Stimulated activated CD4-positive, alpha-beta T cell treated with anti-CD3 and anti-CD28 coated beads, TNF-alpha, amount 100 ng/mL, for 1 hour (primary cell): ENCODE data around the gene HOXB9.

Experiments
- DNase-seq, 3 donors: peaks; one replicate each; pipeline ENCODE4 v3.0.0-alpha.2; 2020; ENCODE audit warnings: low read depth in 3 of 3, low spot score in 1 of 3

HOXB9 gene

DNA sequence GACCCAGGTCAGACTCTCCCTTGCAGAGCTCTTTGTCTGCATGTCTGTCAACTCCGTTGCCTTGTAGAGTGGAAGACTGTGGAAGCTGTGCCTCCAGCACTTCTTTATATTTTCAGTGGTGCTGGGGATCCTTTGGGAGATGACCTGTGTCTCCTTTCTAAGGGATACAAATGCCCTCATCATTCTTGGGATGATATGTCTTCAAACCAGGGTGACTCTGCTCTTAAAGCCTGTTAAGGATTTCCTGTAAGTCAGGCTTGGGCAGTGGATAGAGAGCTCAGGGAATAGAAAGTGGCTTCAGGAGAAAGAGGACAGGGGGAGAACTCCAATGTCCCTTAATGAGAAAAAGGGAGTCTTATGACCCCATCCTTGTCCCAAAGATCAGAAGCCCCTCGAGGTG, 37.6 kb downstream of the HOXB9 start:
- no peak for DNase-seq

DNA sequence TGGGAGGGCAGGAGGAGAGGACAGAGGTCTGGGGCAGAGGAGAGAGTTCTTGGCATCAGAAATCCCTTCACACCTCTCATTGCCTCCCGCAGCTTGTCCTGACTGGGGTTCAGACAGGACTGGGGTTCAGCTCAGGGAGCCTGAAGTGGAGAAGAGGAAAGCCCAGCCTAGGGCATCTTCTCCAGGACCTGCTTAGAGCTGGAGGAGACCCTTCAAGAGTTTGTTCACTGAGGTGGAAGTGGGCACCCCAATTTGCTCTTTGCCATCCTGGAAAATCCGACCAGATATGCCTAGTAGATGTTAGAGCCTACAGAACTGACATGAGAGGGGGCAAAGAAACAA, 38.1 kb downstream of the HOXB9 start:
- DNase-seq, result no peak

DNA sequence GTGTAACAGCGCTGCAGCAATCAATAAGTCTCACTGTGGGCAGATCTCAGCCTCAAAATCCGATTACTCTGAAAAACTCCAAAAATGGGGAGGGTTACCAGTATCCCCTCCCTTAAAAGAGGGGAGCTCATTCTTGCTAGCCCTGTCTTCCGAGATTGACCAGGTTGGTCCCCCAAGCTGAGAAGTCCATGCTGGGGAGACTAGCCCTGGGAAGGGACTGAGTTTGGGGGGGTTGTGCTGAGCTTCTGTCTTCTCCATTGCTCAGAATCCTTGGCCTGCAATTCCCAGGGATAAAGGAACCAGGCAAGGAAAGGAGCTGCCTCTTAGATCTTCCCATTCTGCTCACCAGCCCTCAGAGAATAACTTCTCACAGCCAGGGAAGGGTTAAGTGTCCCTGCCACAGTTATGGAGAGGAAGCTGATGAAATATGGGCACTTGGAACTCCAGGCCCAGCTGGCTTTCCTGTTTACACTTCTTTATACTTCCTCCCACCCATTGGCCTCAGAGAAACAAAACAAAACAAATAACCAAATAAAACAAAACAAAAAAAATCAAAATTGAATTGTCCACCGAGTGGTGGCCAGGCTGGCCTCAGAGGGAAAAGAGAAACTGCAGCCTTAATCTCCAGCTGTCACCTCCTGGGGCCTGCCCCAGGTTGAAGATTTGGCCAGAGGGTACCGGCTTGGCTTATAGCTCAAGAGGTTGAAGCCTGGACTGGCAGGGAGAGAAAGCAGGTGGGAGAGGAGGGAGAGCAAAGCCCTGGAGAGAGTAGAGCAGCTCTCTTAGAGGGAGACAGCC, 38.7 kb downstream of the HOXB9 start:
- no peak for DNase-seq

DNA sequence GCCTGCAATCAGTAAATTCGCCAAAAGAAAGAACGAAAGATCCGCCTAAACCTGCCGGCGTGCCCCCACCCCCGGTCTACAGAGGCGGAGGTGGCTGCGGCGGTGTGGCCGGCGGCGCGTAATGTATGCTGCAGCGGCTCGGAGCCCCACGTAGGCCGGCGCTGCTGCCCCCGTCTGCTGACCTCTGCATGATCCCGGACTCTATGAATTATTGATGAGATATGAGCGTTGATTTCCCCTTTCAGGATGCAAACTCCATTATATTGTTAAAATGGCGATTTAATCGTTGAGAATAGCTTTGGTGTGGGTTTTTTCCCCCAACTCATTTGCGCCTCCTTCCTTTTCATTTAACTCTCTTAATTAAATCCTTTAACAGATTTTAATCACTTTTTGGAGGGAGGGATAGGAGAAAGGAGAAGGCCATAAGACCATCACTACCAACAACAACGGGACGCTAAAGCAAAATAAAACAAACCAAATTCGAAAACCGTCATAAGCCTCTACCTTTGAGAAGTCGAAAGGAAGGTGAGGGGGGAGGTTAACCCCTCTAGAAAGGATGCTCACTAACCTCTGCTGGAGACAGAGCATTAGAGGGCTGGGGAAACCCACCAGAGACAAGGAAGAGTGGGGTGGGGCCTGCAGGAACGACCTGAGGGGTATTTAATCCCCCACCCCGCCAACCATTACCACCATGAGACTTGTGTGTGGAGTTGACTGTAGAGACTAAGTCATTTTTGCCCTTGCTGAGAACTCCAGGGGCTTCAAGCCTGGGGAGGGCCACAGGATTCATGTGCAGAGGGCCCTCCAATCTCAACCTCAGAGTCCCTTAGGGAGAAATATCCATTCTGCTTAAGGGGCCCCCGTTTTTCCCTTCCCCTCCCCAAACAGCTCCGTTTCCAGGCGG, 39.6 kb downstream of the HOXB9 start:
- DNase-seq, result no peak

DNA sequence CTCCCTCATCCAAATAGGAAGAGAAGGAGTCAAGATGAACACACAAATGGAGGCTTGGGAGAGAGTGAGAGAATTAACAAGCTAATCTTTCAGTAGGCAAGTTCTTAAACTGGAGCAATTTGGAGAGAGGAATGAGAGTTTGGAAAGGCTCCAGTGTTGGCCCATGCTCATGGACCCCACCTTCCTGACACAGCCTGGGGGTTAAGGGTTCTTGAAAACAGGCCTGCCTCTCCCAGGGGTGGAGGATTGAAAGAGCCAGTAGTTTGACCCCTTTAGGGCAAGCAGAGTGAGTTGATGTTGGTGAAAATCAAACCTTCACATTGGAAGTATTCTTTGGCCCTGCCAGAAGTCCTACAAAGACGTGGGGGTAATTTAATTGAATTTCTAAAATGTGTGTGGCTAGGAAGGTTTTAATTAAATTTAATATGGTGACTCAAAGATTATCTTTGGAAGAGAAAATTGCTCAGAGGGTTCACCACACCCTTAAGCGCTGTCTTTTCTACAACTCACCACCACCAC, 41.9 kb downstream of the HOXB9 start:
- DNase-seq, result no peak

DNA sequence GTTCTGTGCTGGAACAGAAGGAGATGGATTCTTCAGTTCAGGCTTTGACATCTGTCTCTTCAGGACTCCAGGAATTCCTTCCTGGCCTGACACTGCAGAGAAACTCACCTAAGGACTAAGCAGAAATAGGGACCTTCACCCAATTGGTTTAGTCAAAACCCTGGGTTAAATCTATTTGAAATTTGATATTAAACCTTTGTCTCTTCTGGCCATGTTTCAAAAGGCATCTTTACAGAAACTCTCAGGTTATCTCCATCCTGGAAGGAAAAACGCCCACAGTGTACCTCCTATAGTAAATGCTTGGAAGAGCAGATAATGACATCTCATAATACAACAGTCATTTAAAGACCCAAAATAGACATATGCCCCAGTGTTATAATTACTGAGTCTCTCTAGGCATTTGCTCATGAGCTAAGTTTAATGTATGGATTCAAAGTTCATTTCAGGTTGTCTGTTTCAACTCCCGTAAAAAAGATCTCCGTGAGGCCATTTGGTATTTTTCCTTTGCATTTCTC, 42.4 kb downstream of the HOXB9 start:
- no peak for DNase-seq

DNA sequence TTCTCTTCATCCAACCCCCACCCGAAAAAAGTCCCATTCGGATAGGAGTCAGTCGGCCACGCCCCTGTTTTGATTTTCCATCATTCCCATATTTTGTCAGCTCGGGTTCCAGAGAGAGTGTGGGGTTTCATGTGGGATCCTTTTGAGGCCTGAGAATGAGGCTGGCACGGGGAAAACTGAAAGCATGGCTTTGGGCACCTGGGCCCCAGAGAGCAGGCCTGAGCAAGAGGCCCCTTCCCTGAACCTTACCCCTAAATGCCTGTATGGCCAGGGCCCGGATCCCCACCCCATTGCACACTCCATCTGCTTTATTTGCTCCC, 43.4 kb downstream of the HOXB9 start:
- no peak for DNase-seq

DNA sequence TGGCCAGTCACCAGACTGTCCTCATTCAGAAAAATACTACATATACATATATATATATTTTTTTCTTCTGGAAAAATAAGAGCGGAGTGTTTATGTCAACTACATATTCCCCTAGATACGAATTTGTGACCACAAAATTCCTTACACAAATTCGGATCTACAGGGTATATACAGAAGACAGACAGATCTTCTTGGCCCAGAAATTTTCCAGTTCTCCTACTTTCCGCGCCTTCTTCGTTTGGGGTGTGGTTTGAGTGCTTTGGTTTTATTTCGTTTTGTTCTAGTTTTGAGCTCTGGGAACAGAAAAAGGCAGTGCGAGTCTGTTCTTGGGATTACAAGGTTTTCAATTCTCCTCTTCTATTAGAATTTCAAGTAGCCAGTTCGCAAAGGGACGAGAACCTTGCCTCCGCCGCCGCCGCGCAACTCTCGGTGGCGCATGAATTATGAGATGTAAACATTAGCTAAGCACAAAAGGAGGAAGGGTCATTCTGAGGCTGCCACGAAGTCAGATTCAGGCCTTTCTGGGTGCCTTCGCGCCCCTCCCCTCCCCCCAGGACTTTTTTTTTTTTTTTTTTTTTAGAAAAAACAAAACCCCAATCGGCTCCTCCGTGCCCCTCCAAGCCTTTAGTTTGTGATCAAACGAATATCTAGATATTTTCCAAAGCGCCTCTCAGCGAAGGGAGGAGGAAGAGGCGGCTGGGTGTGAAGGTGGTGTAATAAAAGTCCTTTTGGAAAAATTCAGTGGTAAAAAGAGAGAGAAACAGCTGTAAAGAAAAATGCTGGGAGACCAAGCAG, 46.2 kb downstream of the HOXB9 start:
- DNase-seq, result no peak

DNA sequence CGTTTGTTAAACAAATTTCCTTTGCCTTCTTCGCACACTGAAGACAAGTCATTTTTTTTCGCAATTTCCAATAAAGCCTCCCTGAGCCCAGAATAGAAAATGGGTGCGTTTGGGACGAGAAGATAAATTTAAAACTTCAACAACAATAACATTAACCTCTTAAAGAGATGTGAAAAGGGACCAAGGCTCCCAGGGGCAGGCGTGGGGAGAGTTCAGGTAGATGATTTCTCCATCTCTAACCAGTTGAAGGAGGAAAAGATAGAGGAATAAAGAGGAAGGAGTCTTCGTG, 46.7 kb downstream of the HOXB9 start:
- DNase-seq, result no peak

DNA sequence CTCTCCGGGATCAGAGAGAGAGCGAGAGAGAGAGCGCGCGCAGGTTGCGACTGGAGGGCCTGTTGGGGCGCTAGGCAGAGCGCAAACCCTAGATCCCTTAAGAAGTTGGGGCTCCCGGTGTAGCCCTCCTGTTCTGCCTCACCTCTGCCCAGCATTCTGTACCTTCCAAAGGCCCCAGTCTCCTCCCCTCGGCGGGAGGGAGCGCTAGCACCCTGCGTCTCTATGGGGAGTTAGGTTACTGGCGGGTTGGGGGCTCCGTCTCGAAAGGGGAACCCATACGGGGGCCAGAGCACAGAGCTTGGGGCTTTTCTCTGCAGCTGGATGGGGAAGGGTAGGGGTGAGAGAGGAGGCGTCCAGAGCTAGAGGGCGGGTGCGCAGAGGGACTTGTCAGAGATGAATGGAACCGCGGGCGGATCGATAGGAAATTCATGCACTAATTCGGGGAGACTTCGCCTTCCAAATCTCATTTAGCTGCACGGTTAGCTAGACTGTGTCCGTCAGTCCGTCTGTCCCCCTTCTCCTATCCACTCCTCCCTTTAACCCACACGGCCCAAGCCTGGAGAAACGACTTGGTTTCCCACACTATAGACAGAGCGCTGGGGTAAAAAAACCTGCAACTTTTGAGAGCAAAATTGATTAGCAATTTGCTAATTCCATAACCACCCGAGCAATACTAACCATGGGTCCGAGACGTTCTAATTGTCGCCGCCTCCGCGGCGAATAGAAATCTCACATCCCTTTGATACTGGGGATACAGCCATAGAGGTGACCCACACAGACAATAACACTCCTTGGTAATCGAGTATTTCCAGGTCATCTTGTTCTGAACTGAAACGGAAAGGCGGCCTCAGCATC, 47.3 kb downstream of the HOXB9 start:
- no peak for DNase-seq

DNA sequence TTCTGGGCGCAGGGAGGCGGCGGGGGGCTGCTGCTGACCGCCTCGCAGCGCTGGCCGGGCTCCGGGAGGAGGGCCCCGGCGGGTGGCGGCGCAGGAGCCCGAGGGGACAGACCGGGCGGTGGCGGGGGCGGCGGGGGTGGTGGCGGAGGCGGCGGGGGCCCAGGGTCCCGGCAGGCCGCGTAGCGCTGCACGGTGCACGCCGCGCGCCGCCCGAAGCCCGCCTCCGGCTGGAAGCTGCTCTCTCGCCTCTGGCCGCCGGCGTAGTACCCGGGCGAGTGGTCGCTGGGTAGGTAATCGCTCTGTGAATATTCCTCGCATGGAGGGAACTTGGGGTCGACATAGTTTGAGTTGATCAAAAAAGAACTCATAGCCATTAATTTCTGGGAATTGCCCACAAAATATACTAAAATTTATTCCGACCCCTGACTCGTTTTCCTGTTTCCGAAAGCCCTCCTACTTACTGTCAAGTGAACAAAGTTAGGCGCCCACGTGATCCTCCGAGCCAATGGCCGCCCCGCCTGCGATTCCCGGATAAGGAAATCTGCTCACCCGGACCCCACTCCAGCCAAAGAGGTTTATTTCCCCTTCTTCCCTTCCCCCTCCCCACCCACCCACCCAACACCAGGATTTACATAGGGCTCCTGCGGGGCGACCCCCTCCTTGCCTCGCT, 48.1 kb downstream of the HOXB9 start, which contains the start of gene HOXB4:
HOXB4 (minus strand) TSS at position 405 of the 670 bp plus-strand sequence; CDS start at position 374, 31 bp downstream.
- DNase-seq, result peak in 1 of 3 donors; percentile 13

DNA sequence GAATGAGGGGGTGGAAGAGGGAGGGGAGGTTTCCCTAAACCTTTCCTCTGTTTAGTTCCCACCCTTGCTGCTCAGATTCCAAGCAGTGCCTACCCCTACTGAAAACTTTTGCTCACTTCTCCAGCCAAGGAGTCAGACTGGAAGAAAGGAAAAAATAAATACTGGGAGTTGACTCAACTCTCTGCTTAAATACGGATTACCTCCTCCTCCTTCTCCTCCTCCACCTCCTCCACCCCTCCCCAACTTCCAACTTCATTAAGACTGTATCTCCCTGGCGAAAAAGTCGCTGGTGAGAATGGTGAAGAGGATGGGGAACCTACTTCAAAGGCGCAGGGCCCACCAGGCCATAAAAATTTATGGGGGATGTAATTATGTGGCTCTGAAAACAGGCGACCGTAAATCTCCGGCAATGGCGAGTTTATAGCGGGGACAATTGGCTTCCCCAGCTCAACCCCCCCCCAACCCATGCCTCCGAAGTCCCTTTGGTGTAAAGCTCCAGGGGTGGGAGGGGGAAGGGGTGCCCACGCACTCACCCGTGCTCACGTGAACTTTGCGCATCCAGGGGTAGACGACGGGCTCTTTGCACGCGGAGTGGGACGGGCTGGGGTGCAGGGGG, 48.7 kb downstream of the HOXB9 start:
- no peak for DNase-seq

DNA sequence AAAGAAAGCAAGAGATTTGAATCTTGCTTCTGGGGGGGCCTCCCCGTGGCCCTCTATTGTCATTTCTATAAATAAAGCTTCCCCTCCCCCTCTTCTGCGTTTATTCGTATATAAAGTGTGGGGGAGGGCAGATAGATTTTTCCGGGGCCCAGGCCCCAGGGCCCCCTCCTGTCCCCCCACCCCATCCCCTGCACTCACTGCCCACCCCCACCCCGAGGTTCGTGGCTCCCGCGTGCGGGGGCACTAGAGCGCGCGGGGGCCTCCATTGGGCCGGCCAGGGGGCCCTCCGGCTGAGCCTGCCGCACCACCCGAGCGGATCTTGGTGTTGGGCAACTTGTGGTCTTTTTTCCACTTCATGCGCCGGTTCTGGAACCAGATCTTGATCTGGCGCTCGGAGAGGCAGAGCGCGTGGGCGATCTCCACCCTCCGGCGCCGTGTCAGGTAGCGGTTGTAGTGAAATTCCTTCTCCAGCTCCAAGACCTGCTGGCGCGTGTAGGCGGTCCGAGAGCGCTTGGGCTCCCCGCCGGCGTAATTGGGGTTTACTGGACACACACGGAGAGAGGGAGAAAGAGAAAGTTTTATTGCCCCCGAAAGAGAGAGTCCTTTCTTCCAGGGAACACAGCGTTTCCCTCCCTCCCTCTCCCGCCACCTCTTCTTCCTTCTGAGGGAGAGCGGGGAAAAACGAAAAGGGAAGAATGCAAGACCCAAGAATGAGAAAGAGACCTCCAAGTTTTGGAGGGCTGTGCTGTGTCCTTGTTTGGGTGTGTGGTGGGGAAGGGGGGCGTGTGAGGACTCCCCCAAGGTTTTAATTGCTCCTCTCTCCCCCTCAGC, 49.5 kb downstream of the HOXB9 start:
- no peak for DNase-seq

DNA sequence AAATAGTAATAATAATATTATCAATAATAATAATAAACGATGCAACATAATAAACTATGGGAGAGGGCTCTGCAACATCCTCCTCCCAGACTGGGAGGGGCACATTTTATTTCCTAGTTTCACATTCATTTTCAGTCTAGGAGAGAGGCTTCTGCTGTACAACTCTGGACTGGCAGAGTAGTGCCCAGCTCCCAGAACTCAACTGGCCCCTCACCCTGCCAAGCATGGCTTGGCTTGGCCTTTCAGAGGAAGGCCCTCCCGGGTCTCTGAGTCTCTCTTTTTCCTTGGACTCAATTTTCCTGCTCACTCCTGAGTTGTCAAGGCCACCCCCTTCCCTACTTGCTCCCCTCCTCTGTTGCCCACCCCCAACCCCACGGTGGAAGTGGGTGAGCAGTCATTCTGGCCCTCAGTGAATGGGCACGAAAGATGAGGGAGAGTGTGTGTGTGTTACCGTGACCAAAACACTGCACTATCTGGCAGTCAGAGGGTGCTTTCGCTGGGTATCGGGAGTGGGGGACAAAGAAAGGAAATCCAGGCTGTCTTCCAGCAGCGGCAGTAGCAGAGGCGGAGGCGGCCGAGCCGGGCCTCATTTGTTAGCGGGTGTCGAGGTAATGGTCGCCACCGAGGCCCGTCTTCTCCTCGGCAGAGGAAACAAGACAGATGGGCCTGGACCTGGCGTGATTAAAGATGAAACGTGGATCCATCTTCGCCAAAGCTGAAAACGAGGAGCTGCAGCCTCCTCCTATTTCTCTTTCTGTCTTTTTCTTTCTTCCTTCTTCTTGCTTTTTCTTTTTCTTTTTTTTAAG, 50.3 kb downstream of the HOXB9 start:
- no peak for DNase-seq

DNA sequence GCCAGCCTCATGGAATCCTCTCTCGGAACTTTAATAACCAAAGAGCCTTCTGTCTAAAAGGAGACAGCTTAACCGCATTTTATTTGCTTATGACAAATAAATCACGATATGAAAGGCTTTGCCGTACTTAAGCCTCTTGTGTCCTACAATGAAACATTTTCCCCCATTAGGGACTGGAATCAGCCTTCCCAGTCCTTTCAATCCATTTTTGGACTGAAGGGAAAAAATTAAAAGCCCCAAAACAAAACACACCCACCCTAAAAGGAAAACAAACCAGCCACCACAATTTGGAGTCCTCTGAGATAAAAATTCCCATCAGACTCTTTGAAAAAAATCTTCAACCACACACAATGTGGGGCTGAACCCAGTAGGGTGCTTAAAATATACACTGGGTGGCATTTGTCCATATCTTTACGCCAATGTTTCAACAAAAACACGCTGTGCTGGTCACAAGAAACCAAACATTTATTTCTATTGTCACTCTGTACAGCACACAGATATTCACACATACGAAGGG, 51.0 kb downstream of the HOXB9 start:
- no peak for DNase-seq

DNA sequence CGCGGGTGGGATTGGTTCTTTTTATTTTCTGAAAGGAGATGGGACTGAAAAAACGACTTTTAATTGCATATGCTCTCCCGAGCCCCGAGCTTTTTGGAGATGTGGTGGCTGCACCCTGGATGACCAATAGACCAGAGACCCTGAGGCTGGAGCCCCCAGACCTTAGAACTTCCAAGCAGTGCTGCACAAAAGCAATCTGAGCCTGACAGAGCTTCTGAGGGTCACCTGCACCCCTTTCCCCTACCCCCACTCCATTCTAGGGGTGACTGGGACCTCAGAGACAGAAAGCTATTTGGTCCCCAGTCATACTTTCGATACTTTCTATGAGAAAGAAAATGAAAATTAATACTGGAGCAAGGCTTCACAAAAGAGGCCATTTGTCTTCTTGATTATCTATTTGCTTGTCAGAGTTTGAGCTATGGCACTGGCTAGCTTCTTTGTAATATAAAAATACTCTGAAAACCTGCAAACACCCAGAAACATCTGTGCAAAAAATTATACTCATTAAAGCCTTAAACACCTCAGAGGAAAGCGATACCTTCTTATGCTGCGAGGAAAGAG, 51.6 kb downstream of the HOXB9 start:
- no peak for DNase-seq

DNA sequence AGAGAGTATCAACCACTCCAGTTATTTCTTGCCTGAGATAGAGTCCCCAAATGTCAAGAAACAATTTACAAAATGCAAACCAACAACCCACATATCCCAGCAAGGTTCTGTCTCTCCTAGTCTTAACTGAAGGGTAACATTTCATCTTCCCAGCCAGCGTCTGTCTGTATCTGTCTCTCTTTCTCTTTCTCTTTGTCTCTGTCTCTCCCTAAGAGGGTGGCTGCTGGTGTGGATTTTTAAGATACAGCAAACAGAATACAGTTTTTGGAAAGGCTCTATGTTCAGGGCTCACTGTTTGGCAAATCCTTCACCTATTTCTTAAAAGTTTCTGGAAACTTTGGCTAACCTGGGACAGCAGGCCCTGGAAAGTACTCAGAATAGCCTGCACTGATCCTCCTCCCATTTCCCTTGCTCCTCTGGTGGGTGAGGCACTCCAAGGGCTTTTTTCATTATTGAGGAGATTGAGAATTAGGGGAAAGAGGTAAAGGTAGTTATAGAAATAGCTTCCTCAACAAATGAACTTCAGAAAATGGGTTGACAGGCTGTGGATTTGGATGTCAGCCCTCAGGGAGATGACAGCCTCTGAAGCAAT, 54.2 kb downstream of the HOXB9 start:
- DNase-seq, result no peak
